ENCODE results near the gene FBXO39.
A peak's percentile ranks its signal among the peaks of the same experiment; 100 is the strongest.
"Not testable (repeated sequence)": the region's sequence is repeated elsewhere in the genome, so short reads cannot be mapped to it uniquely, and the experiment has no call there.

FBXO39 gene
- long read RNA-seq = 0 reads

GRCh38 chr17:6775871-6776405 lies at the start of gene FBXO39:
Gene FBXO39, plus strand, starts transcription at chr17:6776215. Its CDS starts 3,654 bp downstream, at chr17:6779869.
- Histone ChIP-seq H3K27ac (replicated peaks) (no peak within 1 kb of the TSS), H3K4me3 (replicated peaks; ENCODE audit: insufficient read depth, low read length) (no peak within 1 kb of the TSS), H3K27me3 (ENCODE audit: insufficient read depth, poor library complexity, severe bottlenecking) (no peaks in the 10 kb centered on the region)
- DNase-seq (ENCODE audit: low read depth in 1 of 2, low spot score in 1 of 2) = no peak
- TF ChIP-seq REST (IDR thresholded peaks at IDR 0.05; ENCODE audit: insufficient replicate concordance, low read depth) = no peak

GRCh38 chr17:6729531-6729930 lies 46.5 kb upstream of the FBXO39 start:
- TF ChIP-seq REST (IDR thresholded peaks at IDR 0.05; ENCODE audit: insufficient replicate concordance, low read depth) (no peak), SPI1 (IDR thresholded peaks at IDR 0.05; ENCODE audit: borderline replicate concordance, low read depth) (no peak), POLR2AphosphoS5 (IDR thresholded peaks at IDR 0.05; ENCODE audit: low read depth) (no peak), CTCF (IDR thresholded peaks at IDR 0.05; ENCODE audit: insufficient read depth, low read length) (no peak), GABPA (IDR thresholded peaks at IDR 0.05; ENCODE audit: low read depth) (no peak)
- Histone ChIP-seq H3K4me3 (replicated peaks; ENCODE audit: insufficient read depth, low read length) (no peak overlapping the region), H3K27ac (replicated peaks) (no peak overlapping the region), H3K27me3 (ENCODE audit: insufficient read depth, poor library complexity, severe bottlenecking) (no peaks in the 10 kb centered on the region)
- no peak for DNase-seq (ENCODE audit: low read depth in 1 of 2, low spot score in 1 of 2)

GRCh38 chr17:6746665-6747064 lies 29.4 kb upstream of the FBXO39 start:
- H3K27me3 ChIP-seq (ENCODE audit: insufficient read depth, poor library complexity, severe bottlenecking) = not testable (repeated sequence)

GRCh38 chr17:6748617-6749016 lies 27.4 kb upstream of the FBXO39 start:
- TF ChIP-seq GABPA (IDR thresholded peaks at IDR 0.05; ENCODE audit: low read depth) = no peak
- no peak for TF ChIP-seq POLR2AphosphoS5 (IDR thresholded peaks at IDR 0.05; ENCODE audit: low read depth)
- DNase-seq (ENCODE audit: low read depth in 1 of 2, low spot score in 1 of 2) = no peak
- Histone ChIP-seq H3K4me3 (replicated peaks; ENCODE audit: insufficient read depth, low read length) (no peak overlapping the region), H3K27ac (replicated peaks) (no peak overlapping the region), H3K27me3 (ENCODE audit: insufficient read depth, poor library complexity, severe bottlenecking) (no peaks in the 10 kb centered on the region)

More at GRCh38 chr17:6746665-6747064, 29.4 kb upstream of the FBXO39 start:
- not testable (repeated sequence) for H3K4me3 ChIP-seq (replicated peaks; ENCODE audit: insufficient read depth, low read length); DNase-seq (ENCODE audit: low read depth in 1 of 2, low spot score in 1 of 2); H3K27ac ChIP-seq (replicated peaks)

- no peak for TF ChIP-seq REST (IDR thresholded peaks at IDR 0.05; ENCODE audit: insufficient replicate concordance, low read depth)
- Histone ChIP-seq H3K27ac (replicated peaks) (no peak overlapping the region), H3K4me3 (replicated peaks; ENCODE audit: insufficient read depth, low read length) (no peak overlapping the region), H3K27me3 (ENCODE audit: insufficient read depth, poor library complexity, severe bottlenecking) (no peaks in the 10 kb centered on the region)
- peak in 1 of 2 experiments; percentile 9 for DNase-seq (ENCODE audit: low read depth in 1 of 2, low spot score in 1 of 2)
Observed at GRCh38 chr17:6749519-6749918, 26.5 kb upstream of the FBXO39 start.

Data from HL-60 (cell line).